ENCODE data around the gene SBF1. TPM values are rescaled to one million over a fixed set of nuclear protein-coding genes. Genes with fewer than 3 reads are reported as not detected.

The SBF1 gene
- total and polyA plus RNA-seq, 2 of the 13 experiments (the other 11 are each of a cell fraction or from before 2014, with no cell fraction given): 31.7 to 40.9 TPM

DNA sequence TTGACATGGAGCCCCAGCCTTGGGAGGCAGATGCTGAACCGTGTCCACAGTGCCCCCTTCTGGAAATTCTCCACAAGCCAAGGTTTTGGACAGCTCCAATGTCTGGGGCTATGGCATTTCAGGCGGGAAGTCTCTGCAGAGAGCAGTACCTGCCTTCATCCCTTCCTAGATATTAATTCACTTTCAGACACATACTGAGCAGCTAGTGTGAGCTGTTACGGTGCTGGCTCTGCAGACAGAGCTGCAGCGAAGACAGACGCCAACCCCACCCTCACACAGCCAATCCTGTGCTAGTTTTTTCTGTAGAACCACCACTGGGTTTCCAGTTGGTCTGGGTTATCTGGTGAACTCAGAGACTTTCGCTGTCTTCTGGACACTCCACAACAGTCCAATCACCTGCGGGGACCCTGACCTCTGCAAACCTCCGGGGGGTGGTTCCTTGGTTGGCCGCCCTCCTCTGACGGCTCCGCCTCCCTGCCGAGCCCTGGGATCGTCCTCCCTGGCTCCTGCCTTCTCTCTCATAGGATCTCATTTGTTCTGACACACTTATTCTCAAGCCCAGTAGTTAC lies 23.6 kb upstream of the SBF1 start (continued):
- TF ChIP-seq TAF1 (CRISPR knock-in tag; IDR thresholded peaks at IDR 0.05) (0 out of 2 replicates have a peak, but pooled peaks have one; percentile 19), TARDBP (CRISPR knock-in tag; IDR thresholded peaks at IDR 0.05) (peak; percentile 47; the same call in 1 of the 2 replicates), HNF4G (IDR thresholded peaks at IDR 0.05; ENCODE audit: borderline replicate concordance, low read depth, low read length) (no peak), HNF4G (CRISPR knock-in tag; IDR thresholded peaks at IDR 0.05; ENCODE audit: borderline replicate concordance, low read depth) (0 out of 2 replicates have a peak, but pooled peaks have one; percentile 30), SMC3 (IDR thresholded peaks at IDR 0.05; ENCODE audit: low read length) (peak; percentile 66; the same call in 1 of the 2 replicates), MED1 (CRISPR knock-in tag; IDR thresholded peaks at IDR 0.05) (peak; percentile 45; the same call in 1 of the 2 replicates), THAP11 (CRISPR knock-in tag; IDR thresholded peaks at IDR 0.05) (peak; percentile 44; the same call in 1 of the 2 replicates), AGO2 (optimal IDR thresholded peaks at IDR 0.05; ENCODE audit: low read depth, low read length) (no peak), ELF3 (CRISPR knock-in tag; IDR thresholded peaks at IDR 0.05) (no peak), ZMYM3 (CRISPR knock-in tag; IDR thresholded peaks at IDR 0.05) (peak; percentile 23; the same call in 1 of the 2 replicates), ZNF256 (CRISPR knock-in tag; conservative IDR thresholded peaks at IDR 0.05) (no peak), STAG1 (CRISPR knock-in tag; IDR thresholded peaks at IDR 0.05) (peak; percentile 81), SMAD3 (CRISPR knock-in tag; IDR thresholded peaks at IDR 0.05) (0 out of 2 replicates have a peak, but pooled peaks have one; percentile 34), HNF4A (CRISPR knock-in tag; IDR thresholded peaks at IDR 0.05) (no peak), ZNF567 (CRISPR knock-in tag; IDR thresholded peaks at IDR 0.05; ENCODE audit: borderline replicate concordance) (0 out of 2 replicates have a peak, but pooled peaks have one; percentile 55), HDAC2 (CRISPR knock-in tag; IDR thresholded peaks at IDR 0.05) (no peak), SAP130 (CRISPR knock-in tag; IDR thresholded peaks at IDR 0.05; ENCODE audit: low read depth) (peak; percentile 74), ZNF282 (IDR thresholded peaks at IDR 0.05; ENCODE audit: partially characterized antibody) (no peak), ZNF468 (CRISPR knock-in tag; IDR thresholded peaks at IDR 0.05) (0 out of 2 replicates have a peak, but pooled peaks have one; percentile 13), ZNF263 (CRISPR knock-in tag; IDR thresholded peaks at IDR 0.05) (peak; percentile 40)
- TF ChIP-seq, protein P1, sequence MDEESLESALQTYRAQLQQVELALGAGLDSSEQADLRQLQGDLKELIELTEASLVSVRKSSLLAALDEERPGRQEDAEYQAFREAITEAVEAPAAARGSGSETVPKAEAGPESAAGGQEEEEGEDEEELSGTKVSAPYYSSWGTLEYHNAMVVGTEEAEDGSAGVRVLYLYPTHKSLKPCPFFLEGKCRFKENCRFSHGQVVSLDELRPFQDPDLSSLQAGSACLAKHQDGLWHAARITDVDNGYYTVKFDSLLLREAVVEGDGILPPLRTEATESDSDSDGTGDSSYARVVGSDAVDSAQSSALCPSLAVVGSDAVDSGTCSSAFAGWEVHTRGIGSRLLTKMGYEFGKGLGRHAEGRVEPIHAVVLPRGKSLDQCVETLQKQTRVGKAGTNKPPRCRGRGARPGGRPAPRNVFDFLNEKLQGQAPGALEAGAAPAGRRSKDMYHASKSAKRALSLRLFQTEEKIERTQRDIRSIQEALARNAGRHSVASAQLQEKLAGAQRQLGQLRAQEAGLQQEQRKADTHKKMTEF (CRISPR knock-in tag; IDR thresholded peaks at IDR 0.05): peak; percentile 44
- TF ChIP-seq, protein P2, sequence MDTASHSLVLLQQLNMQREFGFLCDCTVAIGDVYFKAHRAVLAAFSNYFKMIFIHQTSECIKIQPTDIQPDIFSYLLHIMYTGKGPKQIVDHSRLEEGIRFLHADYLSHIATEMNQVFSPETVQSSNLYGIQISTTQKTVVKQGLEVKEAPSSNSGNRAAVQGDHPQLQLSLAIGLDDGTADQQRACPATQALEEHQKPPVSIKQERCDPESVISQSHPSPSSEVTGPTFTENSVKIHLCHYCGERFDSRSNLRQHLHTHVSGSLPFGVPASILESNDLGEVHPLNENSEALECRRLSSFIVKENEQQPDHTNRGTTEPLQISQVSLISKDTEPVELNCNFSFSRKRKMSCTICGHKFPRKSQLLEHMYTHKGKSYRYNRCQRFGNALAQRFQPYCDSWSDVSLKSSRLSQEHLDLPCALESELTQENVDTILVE (CRISPR knock-in tag; IDR thresholded peaks at IDR 0.05): peak; percentile 39; the same call in 1 of the 2 replicates
- TF ChIP-seq, protein P3, sequence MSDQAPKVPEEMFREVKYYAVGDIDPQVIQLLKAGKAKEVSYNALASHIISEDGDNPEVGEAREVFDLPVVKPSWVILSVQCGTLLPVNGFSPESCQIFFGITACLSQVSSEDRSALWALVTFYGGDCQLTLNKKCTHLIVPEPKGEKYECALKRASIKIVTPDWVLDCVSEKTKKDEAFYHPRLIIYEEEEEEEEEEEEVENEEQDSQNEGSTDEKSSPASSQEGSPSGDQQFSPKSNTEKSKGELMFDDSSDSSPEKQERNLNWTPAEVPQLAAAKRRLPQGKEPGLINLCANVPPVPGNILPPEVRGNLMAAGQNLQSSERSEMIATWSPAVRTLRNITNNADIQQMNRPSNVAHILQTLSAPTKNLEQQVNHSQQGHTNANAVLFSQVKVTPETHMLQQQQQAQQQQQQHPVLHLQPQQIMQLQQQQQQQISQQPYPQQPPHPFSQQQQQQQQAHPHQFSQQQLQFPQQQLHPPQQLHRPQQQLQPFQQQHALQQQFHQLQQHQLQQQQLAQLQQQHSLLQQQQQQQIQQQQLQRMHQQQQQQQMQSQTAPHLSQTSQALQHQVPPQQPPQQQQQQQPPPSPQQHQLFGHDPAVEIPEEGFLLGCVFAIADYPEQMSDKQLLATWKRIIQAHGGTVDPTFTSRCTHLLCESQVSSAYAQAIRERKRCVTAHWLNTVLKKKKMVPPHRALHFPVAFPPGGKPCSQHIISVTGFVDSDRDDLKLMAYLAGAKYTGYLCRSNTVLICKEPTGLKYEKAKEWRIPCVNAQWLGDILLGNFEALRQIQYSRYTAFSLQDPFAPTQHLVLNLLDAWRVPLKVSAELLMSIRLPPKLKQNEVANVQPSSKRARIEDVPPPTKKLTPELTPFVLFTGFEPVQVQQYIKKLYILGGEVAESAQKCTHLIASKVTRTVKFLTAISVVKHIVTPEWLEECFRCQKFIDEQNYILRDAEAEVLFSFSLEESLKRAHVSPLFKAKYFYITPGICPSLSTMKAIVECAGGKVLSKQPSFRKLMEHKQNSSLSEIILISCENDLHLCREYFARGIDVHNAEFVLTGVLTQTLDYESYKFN (CRISPR knock-in tag; conservative IDR thresholded peaks at IDR 0.05): peak; percentile 51
- TF ChIP-seq, protein P4, sequence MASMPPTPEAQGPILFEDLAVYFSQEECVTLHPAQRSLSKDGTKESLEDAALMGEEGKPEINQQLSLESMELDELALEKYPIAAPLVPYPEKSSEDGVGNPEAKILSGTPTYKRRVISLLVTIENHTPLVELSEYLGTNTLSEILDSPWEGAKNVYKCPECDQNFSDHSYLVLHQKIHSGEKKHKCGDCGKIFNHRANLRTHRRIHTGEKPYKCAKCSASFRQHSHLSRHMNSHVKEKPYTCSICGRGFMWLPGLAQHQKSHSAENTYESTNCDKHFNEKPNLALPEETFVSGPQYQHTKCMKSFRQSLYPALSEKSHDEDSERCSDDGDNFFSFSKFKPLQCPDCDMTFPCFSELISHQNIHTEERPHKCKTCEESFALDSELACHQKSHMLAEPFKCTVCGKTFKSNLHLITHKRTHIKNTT (CRISPR knock-in tag; IDR thresholded peaks at IDR 0.05): no peak

Measured in HepG2 (cell line).